ENCODE results near the gene ELK3.

Gene ELK3

GRCh38 chr12:96193725-96194575, at the start of gene ELK3:
ELK3 (plus strand) TSS chr12:96194375.
- peak; percentile 19 for DNase-seq

GRCh38 chr12:96146747-96147146, 47.4 kb upstream of the ELK3 start:
- no peak for DNase-seq

- DNase-seq, result no peak
Observed at GRCh38 chr12:96150442-96150841, 43.7 kb upstream of the ELK3 start.

DNA sequence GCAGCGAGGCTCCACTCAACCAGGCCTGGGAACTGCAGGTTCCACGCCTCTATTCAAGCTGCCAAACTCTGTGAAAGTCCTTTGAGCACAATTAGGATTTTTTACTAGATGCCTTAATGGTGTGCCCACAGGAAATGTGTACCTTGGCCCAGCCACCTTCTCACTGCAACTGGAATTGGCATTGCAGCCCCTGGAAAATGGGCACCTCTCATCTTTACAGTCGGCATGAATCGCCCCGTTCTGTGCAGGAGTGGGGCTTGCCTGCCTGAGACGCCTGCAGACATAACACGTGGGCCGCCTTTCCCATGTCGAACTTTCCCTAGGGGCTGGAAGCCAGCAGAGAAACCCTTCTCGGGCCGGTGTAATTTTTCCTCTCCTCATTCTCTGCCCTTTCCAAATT, 42.0 kb upstream of the ELK3 start:
- DNase-seq, result no peak

DNA sequence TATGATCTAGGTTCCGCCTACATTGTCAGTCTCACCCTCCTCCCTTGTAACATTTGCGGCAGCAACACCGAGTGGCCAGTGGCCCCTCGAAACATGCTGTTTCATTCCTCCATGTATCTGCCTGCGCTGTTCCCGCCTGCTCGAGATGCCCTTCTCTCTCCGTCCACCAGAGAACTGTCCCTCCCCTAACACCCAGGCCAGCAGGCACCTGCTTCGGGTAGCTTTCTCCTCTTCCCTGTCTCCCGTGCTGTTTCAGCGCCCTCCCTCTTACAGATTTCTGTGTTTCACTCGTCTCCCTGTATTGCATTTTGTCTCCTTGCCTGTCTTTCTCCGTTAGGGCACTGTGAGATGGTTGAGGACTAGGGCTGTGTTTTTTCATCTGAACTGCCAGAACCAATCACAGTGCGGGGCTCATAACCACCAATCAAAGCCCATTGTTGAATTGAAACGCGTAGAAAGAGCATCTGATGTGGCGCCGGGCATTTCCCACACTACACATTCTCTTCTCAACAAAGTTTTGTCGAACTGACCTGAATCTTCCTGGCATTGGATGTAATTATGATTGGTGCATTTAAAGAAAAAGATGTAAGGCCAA, 40.9 kb upstream of the ELK3 start:
- DNase-seq, result no peak

DNA sequence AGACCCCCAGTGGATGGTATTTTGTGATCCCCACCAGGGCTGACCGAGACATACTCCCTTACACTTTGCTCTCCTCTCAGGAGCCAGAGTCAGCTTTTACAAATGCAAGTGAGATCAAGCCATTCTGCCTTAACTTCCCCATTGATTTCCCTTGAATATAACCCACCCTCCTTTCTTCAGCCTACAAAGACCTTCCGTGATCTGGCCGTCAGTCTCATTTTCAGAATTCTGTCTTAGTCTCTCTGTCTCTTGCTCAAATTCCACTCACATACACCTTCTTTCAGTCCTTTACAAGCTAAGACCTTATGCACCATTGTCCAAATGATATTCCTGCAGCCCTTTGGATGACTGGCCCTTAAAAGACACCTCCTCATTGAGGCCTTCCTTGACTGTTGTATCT, 39.0 kb upstream of the ELK3 start:
- no peak for DNase-seq

GRCh38 chr12:96155781-96156180, 38.4 kb upstream of the ELK3 start:
- DNase-seq, result no peak

DNA sequence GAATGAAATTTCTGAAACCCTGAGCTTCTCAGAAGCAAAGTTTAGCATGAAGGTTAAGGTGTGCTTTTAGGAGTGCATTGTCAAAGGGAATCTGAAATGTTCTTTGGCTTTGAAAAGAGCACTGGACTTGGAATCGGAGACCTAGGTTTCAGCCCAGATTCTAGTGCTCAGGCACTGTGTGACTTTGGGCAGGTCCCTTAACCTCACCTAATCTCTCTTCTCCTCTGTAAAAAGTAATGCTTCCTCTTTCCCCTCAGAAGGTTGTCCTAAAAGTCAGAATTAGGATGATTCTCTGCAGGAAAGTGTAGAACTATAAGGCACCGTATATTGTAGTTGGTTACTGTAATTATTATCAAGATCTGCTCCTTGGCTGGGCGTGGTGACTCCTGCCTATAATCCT, 38.0 kb upstream of the ELK3 start:
- DNase-seq, result no peak

- no peak for DNase-seq
Observed at GRCh38 chr12:96157427-96157826, 36.7 kb upstream of the ELK3 start.

- DNase-seq, result no peak
Observed at GRCh38 chr12:96164951-96165811, 29.0 kb upstream of the ELK3 start.

DNA sequence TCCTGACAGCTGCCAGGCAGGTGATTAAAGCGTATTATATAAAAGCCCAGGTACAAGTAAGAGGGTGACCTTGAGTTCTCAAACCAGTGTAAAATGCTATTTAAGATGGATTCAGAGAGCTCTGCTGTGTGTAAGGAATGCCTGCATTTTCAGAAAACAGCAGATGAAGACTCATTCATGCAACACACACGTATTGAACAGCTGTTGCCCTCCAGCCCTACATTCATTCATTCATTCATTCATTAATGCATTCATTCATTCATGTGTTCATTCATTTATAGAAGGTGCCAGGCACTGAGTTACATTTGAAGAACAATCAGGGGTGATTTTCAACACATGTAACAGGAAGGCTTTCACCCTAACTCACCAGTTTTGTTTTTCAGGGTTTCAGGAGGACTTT, 27.4 kb upstream of the ELK3 start:
- no peak for DNase-seq

DNA sequence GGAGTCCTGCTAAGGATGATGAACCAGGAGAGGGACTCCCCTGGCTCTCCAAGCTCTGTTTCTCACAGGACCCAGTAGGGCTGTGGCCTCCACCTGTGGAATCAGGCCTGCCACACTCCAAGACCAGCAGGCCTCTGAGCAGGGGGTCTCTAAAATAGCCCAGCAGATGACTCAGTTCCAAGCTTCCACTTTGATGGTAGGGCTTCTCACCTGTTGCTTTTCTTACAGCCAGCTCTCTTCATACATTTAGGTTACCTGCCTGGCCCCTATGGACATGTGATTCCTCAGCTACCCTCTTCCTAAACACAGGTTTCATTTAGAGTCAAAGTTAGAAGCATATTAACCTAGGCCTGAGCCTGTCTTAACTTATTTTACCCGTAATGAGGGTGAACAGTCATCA, 26.7 kb upstream of the ELK3 start:
- no peak for DNase-seq

DNA sequence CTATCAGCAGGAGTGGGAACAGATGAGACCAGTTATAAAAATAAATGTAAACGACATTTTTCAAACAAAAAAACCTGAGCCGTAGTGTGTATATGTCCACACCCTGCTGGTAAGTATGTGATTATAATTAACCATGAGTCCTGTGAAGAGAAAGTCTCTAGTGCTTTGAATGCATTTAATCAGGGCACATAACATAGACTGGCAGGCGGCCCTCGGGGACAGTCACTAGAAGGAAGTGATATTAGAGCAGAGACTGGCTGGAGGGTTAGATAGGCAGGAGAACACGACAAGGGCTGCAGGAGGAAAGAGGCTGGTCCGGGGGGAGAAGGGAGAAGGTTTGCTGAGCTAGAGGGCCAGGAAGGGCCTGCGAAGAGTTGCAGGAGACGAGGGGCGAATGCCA, 23.8 kb upstream of the ELK3 start:
- DNase-seq, result peak; percentile 18

- DNase-seq, result no peak
Observed at GRCh38 chr12:96170762-96171161, 23.4 kb upstream of the ELK3 start.

- no peak for DNase-seq
Observed at GRCh38 chr12:96171905-96172304, 22.3 kb upstream of the ELK3 start.

GRCh38 chr12:96172981-96173380, 21.2 kb upstream of the ELK3 start:
- no peak for DNase-seq

- no peak for DNase-seq
Observed at GRCh38 chr12:96176575-96176974, 17.6 kb upstream of the ELK3 start.

DNA sequence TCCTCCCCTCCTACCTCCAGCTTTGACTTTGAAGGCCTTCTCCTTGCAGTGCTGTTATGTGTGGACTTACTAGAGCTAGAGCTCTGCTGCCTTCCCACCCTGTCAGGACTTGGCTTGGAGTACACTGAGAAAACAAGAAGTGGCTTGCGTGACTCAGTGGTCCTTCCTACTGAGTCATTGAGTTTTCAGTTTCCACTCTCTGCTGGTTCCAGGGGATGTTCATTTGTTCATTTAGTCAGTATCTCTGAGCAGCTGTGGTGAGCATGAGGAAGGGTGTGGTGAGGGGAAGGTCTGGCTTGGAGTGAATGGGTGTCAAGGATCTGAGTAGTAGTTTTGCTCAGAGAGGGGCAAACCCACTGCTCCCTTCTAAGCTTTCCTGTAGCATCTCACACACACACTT, 17.2 kb upstream of the ELK3 start:
- no peak for DNase-seq

DNA sequence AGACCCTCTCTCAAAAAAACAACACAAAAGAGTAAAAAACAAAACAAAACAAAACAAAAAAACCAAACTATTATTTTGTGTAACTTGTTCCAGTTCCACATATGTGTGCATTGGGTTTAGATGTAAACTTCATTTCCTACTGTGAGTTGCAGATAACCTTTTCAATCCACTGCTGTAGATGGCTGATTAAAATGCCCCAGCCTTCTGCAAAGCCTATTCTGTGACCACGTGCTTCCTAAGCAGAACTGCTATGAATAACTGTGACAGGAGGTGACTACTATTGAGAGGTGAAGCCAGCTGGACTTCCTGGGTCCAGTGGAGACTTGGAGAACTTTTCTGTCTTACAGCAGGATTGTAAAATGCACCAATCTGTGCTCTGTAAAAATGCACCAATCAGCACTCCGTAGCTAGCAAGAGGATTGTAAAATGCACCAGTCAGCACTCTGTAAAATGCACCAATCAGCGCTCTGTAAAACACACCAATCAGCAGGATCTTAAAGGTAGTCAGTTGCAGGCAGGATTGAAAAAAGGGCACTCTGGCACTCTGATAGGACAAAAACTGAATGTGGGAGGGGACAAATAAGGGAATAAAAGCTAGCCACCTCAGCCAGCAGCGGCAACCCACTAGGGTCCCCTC, 10.3 kb upstream of the ELK3 start:
- no peak for DNase-seq

- DNase-seq, result no peak
Observed at GRCh38 chr12:96185914-96186313, 8.3 kb upstream of the ELK3 start.

- no peak for DNase-seq
Observed at GRCh38 chr12:96186607-96187301, 7.4 kb upstream of the ELK3 start.

GRCh38 chr12:96187956-96188355, 6.2 kb upstream of the ELK3 start:
- DNase-seq, result no peak

- DNase-seq, result no peak
Observed at GRCh38 chr12:96189781-96190180, 4.4 kb upstream of the ELK3 start.

All from NCI-H1436 (cell line).